Measurements from ENCODE around the gene EXOC6B.
A peak's percentile ranks its signal among the peaks of the same experiment; 100 is the strongest.

Gene EXOC6B

DNA sequence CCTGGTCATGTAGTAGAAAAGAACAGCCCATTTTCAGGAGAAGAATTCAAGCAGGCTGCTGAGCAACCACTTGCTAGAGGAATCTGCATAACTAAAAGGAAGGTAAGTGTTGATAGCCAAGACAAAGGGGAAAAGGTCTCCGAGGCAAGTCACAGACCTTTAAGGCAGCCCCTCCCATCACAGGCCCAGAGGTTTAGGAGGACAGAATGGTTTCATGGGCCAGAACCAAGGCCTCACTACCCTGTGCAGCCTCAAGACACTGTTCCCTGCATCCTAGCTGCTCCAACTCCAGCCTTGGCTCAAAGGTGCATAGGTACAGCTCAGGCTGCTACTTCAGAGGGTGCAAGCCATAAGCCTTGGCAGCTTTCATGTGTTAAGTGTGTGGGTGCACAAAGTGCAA is 439.5 kb downstream of the EXOC6B start:
- no peak for DNase-seq (ENCODE audit: low read depth in 2 of 3, low spot score in 1 of 3)

DNA sequence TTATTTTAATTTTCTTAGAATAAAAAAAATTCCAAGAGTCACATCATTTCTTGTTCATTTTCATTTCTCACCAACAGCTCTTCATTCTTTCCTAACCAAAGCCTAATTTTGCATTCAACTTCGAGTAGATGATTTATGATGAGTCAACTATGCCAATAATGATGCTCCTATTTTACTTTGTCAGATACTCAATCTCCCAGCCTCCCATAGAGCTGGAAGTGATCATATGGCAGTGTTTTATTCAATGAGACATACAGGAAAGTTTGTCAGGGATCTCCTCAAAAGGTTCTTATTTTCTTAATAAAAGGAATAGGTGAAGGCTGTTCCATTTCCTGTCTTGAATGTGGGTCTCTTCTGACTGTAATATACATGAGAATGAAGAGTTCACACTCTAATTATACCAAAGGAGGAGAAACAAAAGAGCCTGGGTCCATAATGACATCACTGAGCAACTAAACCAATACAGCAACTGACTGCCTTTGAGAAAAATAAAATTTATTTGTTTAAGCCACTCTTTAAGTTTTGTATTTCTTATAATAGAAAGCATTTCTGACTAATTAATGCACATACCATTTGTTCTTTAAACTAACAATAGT is 447.0 kb downstream of the EXOC6B start:
- DNase-seq (ENCODE audit: low read depth in 2 of 3, low spot score in 1 of 3): no peak

DNA sequence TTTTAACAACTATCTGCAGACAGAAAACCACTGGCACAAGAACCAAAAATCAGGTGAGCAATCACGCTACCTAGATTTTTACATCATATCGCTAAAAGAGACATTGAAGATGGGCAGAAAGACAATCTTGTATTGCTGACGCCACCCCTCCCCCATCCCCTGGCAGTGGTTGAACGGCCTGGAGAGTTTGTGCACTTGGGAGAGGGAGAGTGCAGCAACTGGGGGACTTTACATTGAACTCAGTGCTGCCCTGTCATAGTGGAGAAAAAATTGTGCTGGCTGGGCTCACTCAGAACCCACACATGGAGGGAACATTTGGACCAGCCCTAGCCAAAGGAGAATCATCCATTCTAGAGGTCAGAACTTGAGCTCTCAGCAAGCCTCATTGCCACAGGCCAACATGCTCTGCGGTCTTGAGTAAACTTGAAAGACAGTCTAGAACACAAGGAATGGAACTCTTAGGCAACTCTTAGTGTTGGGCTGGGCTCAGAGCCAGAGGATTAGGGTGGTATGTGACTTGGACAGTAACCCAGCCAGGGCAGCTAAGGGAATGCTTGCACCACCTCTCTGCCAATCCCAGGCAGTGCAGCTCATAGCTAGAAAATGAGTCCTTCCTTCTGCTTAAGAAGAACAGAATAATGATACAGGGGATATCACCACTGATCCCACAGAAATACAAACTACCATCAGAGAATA is 458.2 kb downstream of the EXOC6B start:
- DNase-seq (ENCODE audit: low read depth in 2 of 3, low spot score in 1 of 3): no peak

DNA sequence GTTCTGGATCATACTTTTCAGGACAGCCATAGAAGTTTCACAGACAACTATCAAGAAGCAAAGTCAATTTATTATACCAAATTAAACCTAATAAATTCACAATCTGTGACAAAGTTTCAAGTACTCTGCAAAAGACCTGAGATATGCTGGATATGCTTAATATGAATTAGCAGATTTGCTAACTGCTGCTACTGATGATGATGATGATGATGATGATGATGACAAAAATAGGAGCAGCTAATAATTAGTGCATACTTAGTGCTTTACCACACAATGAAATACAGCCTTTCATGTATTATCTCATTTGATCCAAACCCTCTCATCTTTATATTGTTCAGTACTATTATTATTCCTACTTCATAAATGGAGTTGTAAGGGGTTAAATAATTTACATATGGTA is 462.4 kb downstream of the EXOC6B start:
- no peak for DNase-seq (ENCODE audit: low read depth in 2 of 3, low spot score in 1 of 3)

DNA sequence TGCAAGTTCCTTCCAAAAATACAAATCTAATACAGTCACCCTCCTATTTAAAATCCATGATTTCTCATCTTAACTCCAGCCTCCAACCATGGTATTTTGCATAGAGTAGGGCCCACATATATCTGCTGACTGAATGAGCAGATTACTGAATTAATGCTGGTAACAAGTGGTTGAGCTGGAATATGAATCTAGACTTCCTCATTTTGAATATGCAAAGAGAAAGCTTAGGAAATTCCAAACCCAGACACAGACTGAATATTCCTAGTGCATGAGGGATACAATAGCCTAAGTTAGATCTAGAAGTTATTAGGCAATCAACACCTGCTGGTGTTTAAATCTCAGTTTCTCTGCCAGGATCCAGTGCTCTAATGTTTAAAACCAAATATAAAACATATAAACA is 463.1 kb downstream of the EXOC6B start:
- DNase-seq (ENCODE audit: low read depth in 2 of 3, low spot score in 1 of 3): no peak

DNA sequence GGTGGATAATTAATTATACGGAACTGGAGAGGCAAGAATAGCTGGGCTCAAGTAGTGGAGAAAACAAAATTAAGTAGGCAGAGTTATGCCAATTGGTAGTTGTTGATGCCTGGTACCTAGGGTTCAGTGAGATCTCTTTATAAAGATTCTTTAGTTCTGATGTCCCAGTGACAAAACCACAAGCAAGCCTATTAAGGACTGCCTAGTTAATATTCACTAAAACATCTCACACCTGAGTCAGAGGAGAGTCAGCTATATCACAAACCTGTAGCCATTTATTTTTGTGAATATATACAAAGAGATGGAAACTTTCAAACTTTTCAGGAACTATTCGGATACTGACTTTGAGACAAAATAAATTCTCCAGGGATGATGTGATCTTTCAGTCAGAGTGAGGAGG is 464.3 kb downstream of the EXOC6B start:
- DNase-seq (ENCODE audit: low read depth in 2 of 3, low spot score in 1 of 3): no peak

DNA sequence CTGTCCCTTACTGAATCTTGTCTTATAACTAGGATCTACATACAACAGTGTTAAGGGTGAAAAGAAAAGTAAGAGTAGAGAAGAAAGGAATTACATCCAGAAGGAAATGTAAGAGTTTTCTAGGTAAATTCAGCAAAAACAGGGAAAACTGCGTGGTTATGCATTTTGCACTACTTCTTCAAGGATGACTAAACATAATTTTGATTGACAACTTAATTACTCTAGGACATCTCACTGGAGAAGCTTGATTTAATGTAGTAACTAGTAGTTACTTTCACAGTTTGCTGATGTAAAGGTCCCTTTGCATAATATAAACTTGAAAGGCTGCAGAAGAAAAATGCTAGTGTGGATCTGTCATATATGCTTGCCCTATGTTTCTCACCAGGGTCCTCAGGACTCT is 464.8 kb downstream of the EXOC6B start:
- no peak for DNase-seq (ENCODE audit: low read depth in 2 of 3, low spot score in 1 of 3)

DNA sequence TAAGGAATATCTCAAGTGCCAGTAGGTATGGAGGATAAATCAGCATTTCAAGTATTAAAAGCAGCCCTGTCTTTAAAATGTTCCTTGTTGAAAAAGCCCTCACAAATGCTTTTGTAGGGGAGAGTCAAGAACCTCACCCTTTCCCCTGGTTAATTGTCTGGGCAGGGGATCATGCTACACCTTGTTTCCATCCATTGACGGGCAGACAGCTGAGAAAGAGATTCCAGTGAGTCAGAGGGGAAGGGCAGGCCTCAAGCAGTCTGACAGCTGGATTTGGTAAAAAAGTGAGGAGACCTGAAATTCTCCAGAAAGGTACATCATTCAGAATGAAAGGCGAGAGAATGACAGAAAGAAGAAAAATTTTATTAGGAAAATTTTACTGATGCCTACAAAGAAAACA is 475.0 kb downstream of the EXOC6B start:
- no peak for DNase-seq (ENCODE audit: low read depth in 2 of 3, low spot score in 1 of 3)

DNA sequence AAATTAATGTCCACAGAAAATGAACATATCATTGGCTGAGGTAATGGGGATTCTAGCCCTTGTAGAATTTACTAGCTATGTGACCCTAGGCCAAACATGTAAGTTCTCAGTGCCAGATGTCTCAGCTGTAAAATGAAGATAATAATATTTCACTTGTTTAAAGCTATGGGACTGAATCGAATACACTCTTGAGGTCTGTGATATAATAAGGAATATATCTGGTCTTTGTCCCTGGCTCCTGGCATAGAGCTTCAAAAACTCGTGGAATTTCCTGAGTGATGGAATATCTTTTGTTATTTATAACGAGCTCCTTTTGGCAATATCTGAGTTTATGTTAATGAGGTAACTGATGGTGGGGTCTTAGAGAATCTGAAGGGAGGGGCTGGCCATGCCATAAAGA is 476.8 kb downstream of the EXOC6B start:
- DNase-seq (ENCODE audit: low read depth in 2 of 3, low spot score in 1 of 3): no peak

DNA sequence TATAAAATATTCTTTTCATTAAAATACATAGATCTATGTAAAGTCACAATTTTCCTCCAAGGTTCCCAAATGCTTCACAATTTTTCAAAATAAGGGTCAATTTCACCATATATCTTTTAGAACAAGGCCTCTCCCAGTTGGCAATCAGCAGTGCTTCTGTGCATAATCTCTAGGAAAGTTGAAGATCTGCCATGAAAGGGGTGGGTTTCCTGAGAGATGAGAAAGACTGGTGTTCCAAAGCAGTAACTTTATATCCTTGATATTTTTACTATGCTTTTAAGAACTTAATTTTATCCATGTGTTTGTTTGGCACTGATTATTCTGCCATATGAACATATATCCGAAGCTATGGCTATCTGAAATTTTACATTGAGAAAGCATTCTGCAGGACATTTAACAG is 478.8 kb downstream of the EXOC6B start:
- no peak for DNase-seq (ENCODE audit: low read depth in 2 of 3, low spot score in 1 of 3)

DNA sequence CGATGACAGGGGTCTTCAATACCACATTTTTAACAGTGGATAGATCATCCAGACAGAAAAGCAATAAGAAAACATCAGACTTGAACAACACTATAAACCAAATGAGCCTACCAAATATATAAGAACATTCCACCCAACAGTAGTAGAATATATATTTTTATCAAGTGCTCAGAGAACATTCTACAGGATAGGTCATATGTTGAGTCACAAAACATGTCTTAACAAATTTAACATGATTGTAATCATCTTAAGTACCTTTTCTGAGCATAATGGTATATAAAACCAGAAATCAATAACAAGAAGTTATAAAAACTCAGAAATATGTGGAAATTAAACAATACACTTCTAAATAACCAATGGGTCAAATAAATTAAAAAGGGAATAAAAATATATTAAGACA is 484.2 kb downstream of the EXOC6B start:
- no peak for DNase-seq (ENCODE audit: low read depth in 2 of 3, low spot score in 1 of 3)

DNA sequence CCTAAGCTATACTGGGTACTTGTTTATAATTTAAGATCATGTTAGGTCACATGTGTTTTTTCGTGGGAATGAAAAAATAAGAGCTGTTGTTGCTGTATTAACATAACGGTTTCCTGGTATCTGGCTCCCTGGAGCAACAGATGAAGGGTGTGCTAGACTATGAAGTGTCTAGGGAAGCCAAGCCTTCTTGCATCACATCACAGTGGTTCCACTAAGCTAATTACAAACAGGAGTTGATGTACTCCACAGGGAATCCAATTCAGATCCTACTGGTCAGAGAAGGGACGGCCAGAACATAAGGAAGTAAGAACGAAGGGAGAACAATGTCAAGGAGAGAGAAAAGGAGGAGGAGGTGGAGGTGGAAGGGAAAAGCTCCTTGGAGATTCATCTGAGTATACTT is 485.2 kb downstream of the EXOC6B start:
- DNase-seq (ENCODE audit: low read depth in 2 of 3, low spot score in 1 of 3): no peak

DNA sequence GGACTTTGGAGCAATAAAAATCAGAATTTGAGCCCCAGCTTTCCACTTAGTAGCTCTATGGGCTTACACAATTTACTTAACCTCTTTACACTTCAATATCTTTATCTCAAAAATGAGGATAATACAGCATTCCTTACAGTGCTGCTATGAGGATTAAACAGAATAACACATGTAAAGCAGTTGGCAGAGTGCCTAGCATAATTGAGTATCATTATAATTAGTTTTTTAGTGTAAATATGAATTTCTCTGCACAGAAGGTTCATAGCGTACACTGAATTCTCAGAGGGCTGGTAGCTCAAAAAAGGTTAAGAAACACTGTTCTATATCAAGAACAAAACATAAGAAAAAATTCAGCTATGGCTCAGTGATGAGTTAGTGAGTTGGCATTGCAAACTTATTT is 487.8 kb downstream of the EXOC6B start:
- DNase-seq (ENCODE audit: low read depth in 2 of 3, low spot score in 1 of 3): no peak

DNA sequence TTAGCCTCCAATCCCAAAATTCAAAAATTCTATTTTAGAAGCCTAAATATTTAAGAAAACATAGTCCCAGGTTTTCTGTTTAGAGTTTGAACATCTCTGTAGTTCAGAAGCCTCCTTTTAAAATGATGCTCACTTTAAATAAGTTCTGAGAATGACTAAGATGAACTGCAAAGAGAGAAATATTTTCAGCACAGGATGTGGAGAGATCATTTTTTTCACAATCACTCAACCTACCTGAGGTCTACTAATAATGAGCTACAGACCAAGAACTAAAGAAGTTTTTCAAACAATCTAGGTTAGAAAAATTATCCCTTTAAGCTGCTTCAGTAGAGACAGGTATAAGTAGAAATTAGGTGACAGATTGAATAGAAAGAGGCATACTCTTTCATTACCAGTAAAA is 493.1 kb downstream of the EXOC6B start:
- DNase-seq (ENCODE audit: low read depth in 2 of 3, low spot score in 1 of 3): no peak

DNA sequence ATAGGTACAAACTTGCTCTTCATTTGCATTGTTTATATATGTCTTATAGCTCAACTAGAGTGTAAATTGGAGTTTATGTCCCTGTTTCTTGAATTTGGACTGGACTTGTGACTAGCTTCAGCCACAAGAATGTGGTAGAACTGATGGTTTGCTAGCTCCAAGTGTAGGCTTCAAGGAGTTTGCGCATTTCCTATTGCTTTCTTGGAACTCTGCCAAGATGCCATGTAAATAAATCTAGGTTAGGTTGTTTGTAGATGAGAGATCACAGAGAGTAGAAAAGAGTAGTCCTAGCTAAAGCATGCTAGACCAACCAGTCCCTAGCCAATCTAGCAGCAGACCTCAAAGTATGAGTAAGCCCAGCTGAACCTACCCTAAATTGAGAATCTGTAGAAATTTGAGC is 495.2 kb downstream of the EXOC6B start:
- no peak for DNase-seq (ENCODE audit: low read depth in 2 of 3, low spot score in 1 of 3)

DNA sequence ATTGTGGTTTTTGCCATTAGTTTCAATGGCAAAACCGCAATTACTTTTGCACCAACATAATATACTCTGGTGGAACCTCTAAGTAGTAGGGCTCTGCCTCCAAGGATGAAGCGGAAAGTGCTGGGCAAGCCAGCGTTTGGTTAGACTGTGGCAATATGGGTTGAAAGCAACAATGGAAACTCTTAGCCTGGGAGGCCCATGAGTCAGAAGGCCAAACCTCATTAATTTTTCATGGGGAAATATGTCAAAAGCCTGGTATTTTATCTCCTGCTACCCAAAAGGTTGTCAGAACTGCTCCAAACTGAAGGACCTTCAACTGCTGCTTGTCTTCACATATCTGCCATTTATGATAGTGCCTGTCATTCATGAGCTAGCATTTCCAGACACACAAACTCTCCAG is 499.1 kb downstream of the EXOC6B start:
- no peak for DNase-seq (ENCODE audit: low read depth in 2 of 3, low spot score in 1 of 3)

DNA sequence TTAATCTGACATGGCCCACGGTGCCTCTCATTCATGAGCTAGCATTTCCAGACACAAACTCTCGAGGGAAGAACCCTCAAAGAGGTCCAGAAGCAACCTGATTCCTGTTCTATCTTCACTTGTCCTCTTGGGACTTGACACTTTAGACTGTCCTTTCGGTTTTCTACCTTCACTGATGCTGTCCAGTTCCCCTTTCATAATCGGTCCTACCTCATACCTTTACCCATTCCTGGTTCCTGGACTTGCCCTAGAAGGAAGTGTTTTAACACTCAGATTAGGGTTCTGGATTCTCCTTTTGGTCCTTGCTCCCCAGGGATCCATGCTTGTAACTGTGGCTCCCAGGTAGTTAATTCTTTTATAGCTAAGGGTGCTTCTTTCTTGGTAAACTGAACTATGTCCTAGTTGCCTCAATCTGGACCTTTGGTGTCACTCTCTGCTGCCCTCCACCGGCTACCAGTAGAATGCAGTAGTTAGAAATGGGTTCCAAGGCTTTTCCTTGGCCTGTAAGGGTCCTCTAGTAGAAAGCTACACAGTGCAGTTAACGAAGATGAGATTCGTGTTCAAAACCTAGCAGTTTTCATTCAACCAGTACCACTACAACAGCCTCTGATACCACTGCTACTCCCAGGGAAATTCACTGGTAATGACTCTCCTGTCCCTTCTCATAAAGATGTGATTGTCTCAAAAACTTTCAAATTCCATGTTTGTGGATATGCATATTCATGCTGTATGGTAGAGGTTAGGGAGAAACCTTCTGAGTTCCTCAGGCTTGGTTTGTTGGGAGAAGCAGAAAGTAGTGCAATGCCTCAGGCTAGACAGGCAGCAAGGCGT is 500.0 kb downstream of the EXOC6B start:
- peak in 1 of 3 donors; percentile 10 for DNase-seq (ENCODE audit: low read depth in 2 of 3, low spot score in 1 of 3)

DNA sequence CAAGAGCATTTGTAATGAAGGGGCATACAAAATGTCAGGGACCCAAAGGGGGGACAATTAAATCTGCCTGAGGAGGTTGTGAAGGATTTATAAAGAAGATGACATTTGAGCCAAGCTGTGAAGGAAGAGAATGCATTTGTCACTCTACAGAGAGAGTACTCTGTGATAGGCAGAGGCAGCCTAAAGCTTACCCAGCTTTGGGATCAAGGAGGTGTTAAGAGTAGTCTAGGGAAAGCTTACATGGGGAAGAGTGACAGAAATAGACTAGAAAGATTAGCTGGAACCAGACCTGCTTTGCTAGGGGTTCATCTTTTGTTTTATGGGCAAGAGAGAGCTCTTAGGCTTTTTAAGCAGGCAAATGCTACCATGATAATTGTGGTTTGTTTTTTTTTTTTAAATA is 509.1 kb downstream of the EXOC6B start:
- no peak for DNase-seq (ENCODE audit: low read depth in 2 of 3, low spot score in 1 of 3)

DNA sequence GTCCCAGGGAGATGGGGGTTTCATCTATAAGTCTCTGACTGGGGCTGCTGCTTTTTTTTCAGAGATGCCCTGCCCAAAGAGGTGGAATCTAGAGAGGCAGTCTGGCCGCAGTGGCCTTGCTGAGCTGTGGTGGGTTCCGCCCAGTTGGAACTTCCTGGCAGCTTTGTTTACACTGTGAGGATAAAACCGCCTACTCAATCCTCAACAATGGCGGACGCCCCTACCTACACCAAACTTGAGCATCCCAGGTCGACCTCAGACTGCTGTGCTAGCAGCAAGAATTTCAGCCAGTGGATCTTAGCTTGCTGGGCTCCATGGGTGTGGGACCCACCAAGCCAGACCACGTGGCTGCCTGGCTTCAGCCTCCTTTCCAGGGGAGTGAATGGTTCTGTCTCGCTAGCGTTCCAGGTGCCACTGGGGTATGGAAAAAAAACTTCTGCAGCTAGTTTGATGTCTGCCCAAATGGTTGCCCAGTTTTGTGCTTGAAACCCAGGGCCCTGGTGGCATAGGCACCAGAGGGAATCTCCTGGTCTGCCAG is 525.6 kb downstream of the EXOC6B start:
- no peak for DNase-seq (ENCODE audit: low read depth in 2 of 3, low spot score in 1 of 3)

DNA sequence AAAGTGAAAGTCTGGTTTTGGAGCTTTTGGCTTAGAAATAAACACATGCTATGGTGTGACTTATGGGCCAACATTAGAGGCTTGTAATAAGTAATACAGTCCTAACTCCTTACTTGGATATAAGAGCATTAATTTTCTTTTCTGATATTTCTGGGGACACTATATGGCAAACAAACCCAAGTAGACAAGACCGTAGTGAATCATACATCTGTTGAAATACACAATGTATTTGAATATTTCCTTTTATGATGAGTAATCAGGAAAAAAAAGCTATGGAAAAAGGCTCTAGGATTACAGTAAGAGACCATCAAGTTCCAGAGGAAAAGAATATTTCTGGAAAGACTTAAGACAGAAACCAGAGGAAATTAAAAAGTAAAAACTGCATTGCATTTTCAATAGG is 532.2 kb downstream of the EXOC6B start:
- no peak for DNase-seq (ENCODE audit: low read depth in 2 of 3, low spot score in 1 of 3)

DNA sequence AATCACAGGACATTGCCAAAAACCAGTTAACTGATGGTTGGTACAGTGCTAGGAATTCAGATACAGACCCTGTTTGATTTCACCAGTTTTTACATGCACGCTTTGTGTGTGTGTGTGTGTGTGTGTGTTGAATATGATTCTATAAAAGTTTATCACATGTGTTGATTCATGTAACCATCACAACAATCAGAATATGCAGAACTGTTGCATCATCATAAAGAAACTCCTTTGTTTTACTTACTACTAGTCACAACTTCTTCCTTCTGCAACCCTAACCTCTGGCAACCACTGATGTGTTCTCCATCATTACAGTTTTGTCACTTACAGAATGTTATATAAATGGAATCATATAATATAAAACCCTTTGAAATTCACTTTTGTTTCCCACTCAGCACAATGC is 533.4 kb downstream of the EXOC6B start:
- no peak for DNase-seq (ENCODE audit: low read depth in 2 of 3, low spot score in 1 of 3)

DNA sequence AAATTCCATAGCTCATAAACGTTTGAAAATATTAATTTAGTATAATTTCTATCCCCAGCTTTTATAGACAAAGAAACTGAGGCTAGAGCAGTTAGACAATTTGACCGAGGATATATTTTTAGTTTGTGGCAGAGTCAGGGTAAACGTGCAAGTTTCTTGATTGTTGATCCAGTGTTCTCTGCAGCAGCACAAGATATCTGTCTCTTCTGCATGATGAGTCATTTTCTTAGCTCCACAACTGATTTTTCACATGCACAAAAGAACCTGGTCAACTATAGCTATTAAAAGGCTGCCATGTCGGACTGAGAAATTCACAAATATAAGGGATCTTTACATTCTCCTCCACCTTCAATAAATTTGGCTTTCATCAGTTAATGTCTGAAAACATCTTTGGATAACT is 534.8 kb downstream of the EXOC6B start:
- no peak for DNase-seq (ENCODE audit: low read depth in 2 of 3, low spot score in 1 of 3)
